ENCODE data around the gene DNAI1. TPM values are rescaled to one million over a fixed set of nuclear protein-coding genes. Genes with fewer than 3 reads are reported as not detected.

DNAI1 gene
- total RNA-seq, 2 donors from 2014 or later, result 2.5 to 4.1 TPM

DNA sequence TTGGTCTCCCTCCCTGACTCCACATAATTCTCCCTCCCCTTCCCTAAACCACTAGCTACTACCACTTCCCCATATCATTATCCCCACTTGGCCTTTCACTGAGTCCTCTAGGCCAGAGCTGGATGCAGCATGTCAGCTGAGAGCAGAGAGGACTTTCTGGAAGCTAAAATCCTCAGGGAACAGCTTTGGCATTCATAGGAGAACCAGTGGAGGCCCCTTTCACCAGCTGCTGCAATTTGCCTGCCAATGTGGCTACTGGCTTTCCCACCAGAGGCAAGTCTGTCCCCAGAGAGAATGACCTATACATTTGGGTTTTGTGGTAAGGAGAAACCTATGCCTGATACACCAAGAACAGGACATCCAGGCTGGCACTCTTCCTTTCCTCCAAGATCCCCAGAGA is 14.6 kb upstream of the DNAI1 start:
- Mint-ChIP-seq H3K4me3 (peak overlapping the region; percentile 9), H3K9me3 (no peaks in the 10 kb centered on the region), H3K27ac (peak overlapping the region; percentile 7), H3K4me1 (peaks cover 49% of the 10 kb centered on the region), H3K27me3 (ENCODE audit: insufficient read depth) (no peaks in the 10 kb centered on the region), H3K36me3 (ENCODE audit: low read depth) (peaks cover 2% of the 10 kb centered on the region)
- no peak overlapping the region for H3K27ac ChIP-seq (ENCODE audit: low read depth, low read length)
- H3K9me3 ChIP-seq (ENCODE audit: control insufficient read depth, low read length), result no peaks in the 10 kb centered on the region
- no peaks in the 10 kb centered on the region for H3K27me3 ChIP-seq (ENCODE audit: control insufficient read depth, insufficient read depth, low read length, poor library complexity, severe bottlenecking)
- no peak for DNase-seq
- H3K4me3 ChIP-seq (ENCODE audit: low read length), result peak overlapping the region; percentile 44
- peaks cover 37% of the 10 kb centered on the region for H3K4me1 ChIP-seq (ENCODE audit: control insufficient read depth, insufficient read depth, low read length)
- no peak overlapping the region for H3K9ac ChIP-seq (ENCODE audit: extremely low read depth, low read length, poor library complexity, severe bottlenecking)
- H3K36me3 ChIP-seq (ENCODE audit: control insufficient read depth, insufficient read depth, low read length), result peaks cover 5% of the 10 kb centered on the region
- TF ChIP-seq CTCF (conservative IDR thresholded peaks at IDR 0.05), result no peak

DNA sequence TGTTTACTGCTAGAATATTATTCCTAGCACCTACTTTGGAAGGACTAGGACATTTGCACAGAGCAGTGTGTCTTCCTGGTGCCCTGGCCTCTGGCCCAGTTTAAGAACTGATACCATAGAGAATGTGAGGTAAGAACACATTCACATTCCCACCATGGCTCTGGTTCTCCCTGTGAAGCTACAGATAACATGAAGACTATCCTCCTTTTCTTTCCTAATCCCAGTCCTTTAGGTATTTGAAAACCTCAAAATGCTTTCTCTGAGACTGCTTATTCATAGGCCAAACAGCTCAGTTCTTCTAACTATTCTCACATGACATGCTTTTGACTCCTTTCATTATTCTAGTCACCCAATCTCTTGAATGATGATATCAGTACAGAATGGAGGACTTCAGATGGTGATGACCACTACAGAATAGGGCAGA is 12.1 kb upstream of the DNAI1 start:
- TF ChIP-seq CTCF (conservative IDR thresholded peaks at IDR 0.05), result no peak
- Mint-ChIP-seq H3K9me3 (no peaks in the 10 kb centered on the region), H3K4me3 (no peak overlapping the region), H3K36me3 (ENCODE audit: low read depth) (no peaks in the 10 kb centered on the region), H3K27ac (no peak overlapping the region), H3K4me1 (peaks cover 52% of the 10 kb centered on the region), H3K27me3 (ENCODE audit: insufficient read depth) (no peaks in the 10 kb centered on the region)
- Histone ChIP-seq H3K9me3 (ENCODE audit: control insufficient read depth, low read length) (no peaks in the 10 kb centered on the region), H3K27ac (ENCODE audit: low read depth, low read length) (no peak overlapping the region), H3K4me3 (ENCODE audit: low read length) (no peak overlapping the region), H3K4me1 (ENCODE audit: control insufficient read depth, insufficient read depth, low read length) (peaks cover 39% of the 10 kb centered on the region), H3K36me3 (ENCODE audit: control insufficient read depth, insufficient read depth, low read length) (no peaks in the 10 kb centered on the region), H3K9ac (ENCODE audit: extremely low read depth, low read length, poor library complexity, severe bottlenecking) (no peak overlapping the region), H3K27me3 (ENCODE audit: control insufficient read depth, insufficient read depth, low read length, poor library complexity, severe bottlenecking) (no peaks in the 10 kb centered on the region)
- no peak for DNase-seq

DNA sequence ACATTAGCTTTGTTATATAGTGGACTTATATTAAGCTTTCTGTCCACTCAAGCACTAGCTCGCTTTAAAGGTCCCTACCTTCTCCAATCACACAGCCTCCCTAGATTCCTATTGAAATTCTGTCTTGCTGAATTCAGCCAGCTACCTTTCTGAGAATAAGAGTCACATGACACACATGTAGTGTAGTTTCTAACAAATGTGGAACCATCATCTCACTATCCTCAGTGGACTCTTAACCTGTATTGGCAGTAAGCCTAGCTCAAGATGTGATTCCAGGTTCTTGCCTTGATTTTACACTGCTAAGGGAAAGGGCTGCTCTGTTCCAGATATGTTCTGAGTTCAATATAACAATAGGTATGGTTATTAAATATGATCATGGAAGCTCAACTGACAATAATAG is 11.7 kb upstream of the DNAI1 start:
- H3K36me3 ChIP-seq (ENCODE audit: control insufficient read depth, insufficient read depth, low read length), result no peaks in the 10 kb centered on the region
- Mint-ChIP-seq H3K27ac (no peak overlapping the region), H3K4me1 (peaks cover 56% of the 10 kb centered on the region), H3K27me3 (ENCODE audit: insufficient read depth) (no peaks in the 10 kb centered on the region), H3K9me3 (no peaks in the 10 kb centered on the region), H3K36me3 (ENCODE audit: low read depth) (no peaks in the 10 kb centered on the region), H3K4me3 (no peak overlapping the region)
- no peaks in the 10 kb centered on the region for H3K9me3 ChIP-seq (ENCODE audit: control insufficient read depth, low read length)
- H3K4me3 ChIP-seq (ENCODE audit: low read length), result no peak overlapping the region
- DNase-seq, result no peak
- no peak overlapping the region for H3K9ac ChIP-seq (ENCODE audit: extremely low read depth, low read length, poor library complexity, severe bottlenecking)
- no peak overlapping the region for H3K27ac ChIP-seq (ENCODE audit: low read depth, low read length)
- WGBS, 2 experiments (ENCODE audit: insufficient coverage in 1 of 2, insufficient read length in 1 of 2), result 95% methylated on average over 1 of the region's 1 CpG; no CpG with 5 or more reads in 1 of the 2 experiments
- no peaks in the 10 kb centered on the region for H3K27me3 ChIP-seq (ENCODE audit: control insufficient read depth, insufficient read depth, low read length, poor library complexity, severe bottlenecking)
- H3K4me1 ChIP-seq (ENCODE audit: control insufficient read depth, insufficient read depth, low read length), result peaks cover 42% of the 10 kb centered on the region
- no peak for TF ChIP-seq CTCF (conservative IDR thresholded peaks at IDR 0.05)

Measured in endodermal cell (in vitro differentiated cells).